SU-DHL-6 (cell line): ENCODE measurements around the gene SCLT1.

Experiments used
- H2AFZ ChIP-seq: fragments of 200-600 bp; sonication (generic); 2 replicates; pipeline ENCODE4 v1.6.1; 2014; ENCODE audit warnings: low read depth, mild to moderate bottlenecking, moderate library complexity, mixed read lengths, antibody characterized with exemption, low read length; ENCODE audit not compliant: severe bottlenecking
- H3F3A ChIP-seq: fragments of 200-600 bp; shearing (Covaris generic); 2 replicates; pipeline ENCODE4 v1.6.0; 2016; ENCODE audit warnings: antibody characterized with exemption, mild to moderate bottlenecking; ENCODE audit not compliant: insufficient read depth
- H3K27ac ChIP-seq: fragments of 200-600 bp; sonication (generic); 2 replicates; pipeline ENCODE4 v1.5.1; 2016; ENCODE audit warnings: low read depth, mild to moderate bottlenecking, low read length, moderate library complexity, mixed read lengths
- H3K27me3 ChIP-seq: fragments of 200-600 bp; sonication (generic), shearing (Covaris generic); 2 replicates; pipeline ENCODE4 v1.6.0; 2014; ENCODE audit warnings: mild to moderate bottlenecking, low read length
- H3K36me3 ChIP-seq: fragments of 200-600 bp; sonication (generic); 2 replicates; pipeline ENCODE4 v1.6.1; 2014; ENCODE audit warnings: mild to moderate bottlenecking, low read length, mixed read lengths
- H3K4me2 ChIP-seq: fragments of 300-600, 200-600 bp; shearing (Covaris generic), sonication (generic); 2 replicates; pipeline ENCODE4 v1.6.0; 2014; ENCODE audit warnings: low read length, low read depth, mild to moderate bottlenecking; ENCODE audit not compliant: poor library complexity, severe bottlenecking
- H3K4me3 ChIP-seq: fragments of 200-600 bp; sonication (generic); 2 replicates; pipeline ENCODE4 v1.5.1; 2014; ENCODE audit warnings: antibody characterized with exemption, low read length, mild to moderate bottlenecking, mixed read lengths; ENCODE audit not compliant: insufficient read depth, poor library complexity, severe bottlenecking
- H3K79me2 ChIP-seq: fragments of 200-600 bp; sonication (generic); 2 replicates; pipeline ENCODE4 v1.6.1; 2014; ENCODE audit warnings: mild to moderate bottlenecking, low read length, moderate library complexity; ENCODE audit not compliant: insufficient read depth
- H3K9ac ChIP-seq: fragments of 200-600 bp; sonication (generic); 2 replicates; pipeline ENCODE4 v1.7.0; 2014; ENCODE audit warnings: mild to moderate bottlenecking, low read length
- H3K9me2 ChIP-seq: fragments of 200-600 bp; sonication (generic); replicated peaks from 2 replicates; pipeline ENCODE4 v1.6.1; 2014; ENCODE audit warnings: low read length; ENCODE audit not compliant: insufficient read depth
- H3K9me3 ChIP-seq: fragments of 200-600 bp; sonication (generic); 2 replicates; pipeline ENCODE4 v1.6.1; 2014; ENCODE audit warnings: low read length, mixed read lengths; ENCODE audit not compliant: insufficient read depth
- H4K20me1 ChIP-seq: fragments of 200-600 bp; sonication (generic); 2 replicates; pipeline ENCODE4 v1.6.1; 2014; ENCODE audit warnings: low read depth, mild to moderate bottlenecking, antibody characterized with exemption, low read length, moderate library complexity, mixed read lengths
- EZH2phosphoT487 ChIP-seq: fragments of 200-600 bp; sonication (generic), shearing (Covaris generic); conservative IDR thresholded peaks from 2 replicates; pipeline ENCODE4 v1.6.1; 2018; ENCODE audit warnings: mild to moderate bottlenecking, antibody characterized with exemption, low read length, moderate library complexity, mixed read lengths
- TF ChIP-seq, protein P1 (sequence below): fragments of 200-600 bp; sonication (generic); IDR thresholded peaks from one replicate; pipeline ENCODE4 v1.5.1; 2017; ENCODE audit warnings: antibody characterized with exemption, mild to moderate bottlenecking, low read length, moderate library complexity; ENCODE audit not compliant: insufficient read depth, poor library complexity, severe bottlenecking

Gene SCLT1

DNA sequence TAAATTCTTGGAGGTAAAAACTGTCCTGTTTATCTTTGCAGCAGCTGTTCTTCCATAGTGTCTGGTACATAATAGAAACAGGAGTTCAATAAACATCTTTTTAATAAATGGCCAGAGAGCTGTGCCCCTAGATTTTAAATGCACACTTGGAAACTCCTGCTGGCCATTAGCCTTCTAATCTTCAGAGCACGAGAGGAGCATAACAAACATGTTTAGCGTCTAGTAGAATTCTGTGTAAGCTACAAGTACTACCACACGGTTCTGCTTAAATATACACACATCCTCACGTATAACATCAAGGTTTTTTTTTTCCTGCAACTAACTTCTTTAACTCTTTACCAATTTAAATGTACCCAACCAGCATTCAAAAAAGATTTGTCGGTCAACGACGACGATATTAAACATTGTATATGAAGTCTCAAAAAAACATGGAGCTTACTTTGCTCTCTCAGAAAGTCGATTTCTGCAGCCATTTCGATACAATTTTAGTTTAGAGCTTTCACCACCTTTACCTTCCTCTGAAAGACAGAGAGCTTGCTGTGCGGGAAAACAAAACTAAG is 628 bp downstream of the SCLT1 start:
- Histone ChIP-seq H3K27ac (peak overlapping the region; percentile 69), H3F3A (0 out of 2 replicates have a peak, but pooled peaks cover 5% of the 10 kb centered on the region), H3K9me3 (no peaks in the 10 kb centered on the region), H3K79me2 (peaks cover 45% of the 10 kb centered on the region), H3K4me3 (peak overlapping the region; percentile 85), H4K20me1 (0 out of 2 replicates have a peak, but pooled peaks cover 2% of the 10 kb centered on the region), H3K9me2 (no peaks in the 10 kb centered on the region), H3K4me2 (peak overlapping the region; percentile 97), H2AFZ (peak overlapping the region; percentile 6), H3K36me3 (no peaks in the 10 kb centered on the region), H3K27me3 (no peaks in the 10 kb centered on the region), H3K9ac (peak overlapping the region; percentile 72)
- TF ChIP-seq, protein P1, sequence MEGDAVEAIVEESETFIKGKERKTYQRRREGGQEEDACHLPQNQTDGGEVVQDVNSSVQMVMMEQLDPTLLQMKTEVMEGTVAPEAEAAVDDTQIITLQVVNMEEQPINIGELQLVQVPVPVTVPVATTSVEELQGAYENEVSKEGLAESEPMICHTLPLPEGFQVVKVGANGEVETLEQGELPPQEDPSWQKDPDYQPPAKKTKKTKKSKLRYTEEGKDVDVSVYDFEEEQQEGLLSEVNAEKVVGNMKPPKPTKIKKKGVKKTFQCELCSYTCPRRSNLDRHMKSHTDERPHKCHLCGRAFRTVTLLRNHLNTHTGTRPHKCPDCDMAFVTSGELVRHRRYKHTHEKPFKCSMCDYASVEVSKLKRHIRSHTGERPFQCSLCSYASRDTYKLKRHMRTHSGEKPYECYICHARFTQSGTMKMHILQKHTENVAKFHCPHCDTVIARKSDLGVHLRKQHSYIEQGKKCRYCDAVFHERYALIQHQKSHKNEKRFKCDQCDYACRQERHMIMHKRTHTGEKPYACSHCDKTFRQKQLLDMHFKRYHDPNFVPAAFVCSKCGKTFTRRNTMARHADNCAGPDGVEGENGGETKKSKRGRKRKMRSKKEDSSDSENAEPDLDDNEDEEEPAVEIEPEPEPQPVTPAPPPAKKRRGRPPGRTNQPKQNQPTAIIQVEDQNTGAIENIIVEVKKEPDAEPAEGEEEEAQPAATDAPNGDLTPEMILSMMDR = no peak
- TF ChIP-seq EZH2phosphoT487 = no peak

DNA sequence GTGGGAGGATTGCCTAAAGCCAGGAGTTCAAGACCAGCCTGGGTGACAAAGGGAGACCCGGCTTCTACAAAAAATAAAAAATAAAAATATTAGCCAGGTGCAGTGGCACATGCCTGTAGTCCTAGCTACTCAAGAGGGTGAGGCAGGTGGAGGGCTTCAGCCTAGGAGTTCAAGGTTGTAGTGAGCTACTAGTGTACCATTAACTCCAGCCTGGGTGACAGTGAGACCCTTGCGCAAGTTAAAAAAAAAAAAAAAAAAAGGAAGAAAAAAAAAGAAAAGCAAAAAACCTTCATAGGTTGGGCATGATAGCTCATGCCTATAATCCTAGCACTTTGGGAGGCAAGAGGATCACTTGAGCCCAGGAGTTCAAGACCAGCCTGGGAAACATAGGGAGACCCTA is 5.8 kb downstream of the SCLT1 start:
- Histone ChIP-seq H3K9ac (no peak overlapping the region), H3F3A (no peaks in the 10 kb centered on the region), H3K27ac (no peak overlapping the region), H3K79me2 (peaks cover 85% of the 10 kb centered on the region), H4K20me1 (0 out of 2 replicates have a peak, but pooled peaks cover 2% of the 10 kb centered on the region), H2AFZ (no peak overlapping the region), H3K9me2 (no peaks in the 10 kb centered on the region), H3K9me3 (no peaks in the 10 kb centered on the region), H3K4me3 (no peak overlapping the region), H3K4me2 (no peak overlapping the region), H3K27me3 (no peaks in the 10 kb centered on the region), H3K36me3 (0 out of 2 replicates have a peak, but pooled peaks cover 3% of the 10 kb centered on the region)
- TF ChIP-seq, protein P1 = no peak
- no peak for TF ChIP-seq EZH2phosphoT487

DNA sequence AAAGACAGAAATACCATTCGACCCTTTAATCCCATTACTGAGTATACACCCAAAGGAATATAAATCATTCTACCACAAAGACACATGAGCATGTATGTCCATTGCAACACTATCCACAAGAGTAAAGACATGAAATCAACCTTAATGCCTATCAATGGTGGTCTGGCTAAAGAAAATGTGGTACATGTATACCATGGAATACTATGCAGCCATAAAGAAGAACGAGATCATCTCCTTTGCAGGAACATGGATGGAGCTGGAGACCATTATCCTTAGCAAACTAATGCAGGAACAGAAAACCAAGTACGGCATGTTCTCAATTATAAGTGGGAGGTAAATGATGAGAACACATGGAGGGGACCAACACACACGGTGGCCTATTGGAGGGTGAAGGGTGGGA is 7.9 kb downstream of the SCLT1 start:
- Histone ChIP-seq H3K27ac (no peak overlapping the region), H3K4me2 (no peak overlapping the region), H3K4me3 (no peak overlapping the region), H3K9me3 (no peaks in the 10 kb centered on the region), H3F3A (no peaks in the 10 kb centered on the region), H3K9me2 (no peaks in the 10 kb centered on the region), H3K9ac (no peak overlapping the region), H3K27me3 (no peaks in the 10 kb centered on the region), H3K79me2 (peaks cover 72% of the 10 kb centered on the region), H4K20me1 (no peaks in the 10 kb centered on the region), H3K36me3 (peaks cover 12% of the 10 kb centered on the region; the same call in 1 of the 2 replicates), H2AFZ (no peak overlapping the region)
- TF ChIP-seq, protein P1 = no peak
- TF ChIP-seq EZH2phosphoT487 = no peak
